GM12878 (cell line): ENCODE measurements around the gene PKHD1. TPM values are rescaled to one million over a fixed set of nuclear protein-coding genes. Genes with fewer than 3 reads are reported as not detected.

Experiments
- ATAC-seq: fragments of 200-7000 bp; cut with Tn5 transposase; 3 replicates; pipeline ENCODE4 v1.9.1; 2020; ENCODE audit warnings: mild to moderate bottlenecking, moderate library complexity
- BruUV-seq: library from RNA; stranded (reverse); fragments of 400-500 nt; replicated peaks from 2 replicates; lab custom pipeline; 2021; lab: Mats Ljungman, UMichigan
- CTCF ChIA-PET: fragments of 300-600 bp; sonication (Branson Sonifier 250); formaldehyde crosslinking; extraction: SDS; loops from one replicate; lab custom pipeline; 2021; ENCODE audit warnings: inconsistent platforms; lab: Yijun Ruan, JAX
- POLR2A ChIA-PET: fragments of 350-600 bp; formaldehyde crosslinking; extraction: SDS; loops from one replicate; lab custom pipeline; 2021; ENCODE audit warnings: inconsistent platforms; lab: Charles Lee
- RAD21 ChIA-PET: fragments of 300-600 bp; sonication (Branson Sonifier 250); formaldehyde crosslinking; loops from one replicate; lab custom pipeline; 2023; ENCODE audit warnings: antibody characterized with exemption; ENCODE audit not compliant: unreplicated experiment; lab: Charles Lee
- SMC1A ChIA-PET: fragments of 300-600 bp; sonication (Branson Sonifier 250); formaldehyde crosslinking; loops from one replicate; lab custom pipeline; 2023; ENCODE audit not compliant: unreplicated experiment, uncharacterized antibody; lab: Charles Lee
- DNase-seq: peaks from one replicate; pipeline ENCODE4 v3.0.0-alpha.2; 2011; ENCODE audit warnings: low read depth, low spot score
- FAIRE-seq: peaks from 3 replicates; lab custom pipeline; 2011; peaks lifted over from hg19 to GRCh38; lab: Jason Lieb, UNC
- H2AFZ ChIP-seq: 2 replicates; pipeline ENCODE4 v1.6.0; 2011; ENCODE audit warnings: low read depth, low read length, control low read depth; ENCODE audit not compliant: control insufficient read depth
- H3K27ac ChIP-seq: 2 replicates; pipeline ENCODE4 v1.5.1; 2011; ENCODE audit warnings: control low read depth; ENCODE audit not compliant: control insufficient read depth, insufficient read depth
- H3K27me3 ChIP-seq, 2 experiments: replicated peaks in 1 of 2; 2 replicates each; pipeline versions ENCODE4 v1.6.0 to v1.6.1; 2011; ENCODE audit warnings: low read length in 1 of 2; ENCODE audit not compliant: control insufficient read depth in 2 of 2, insufficient read depth in 2 of 2
- H3K36me3 ChIP-seq, 2 experiments: 2 replicates each; pipeline ENCODE4 v1.5.1; 2011; ENCODE audit warnings: low read length in 1 of 2; ENCODE audit not compliant: control insufficient read depth in 2 of 2, insufficient read depth in 2 of 2
- H3K4me1 ChIP-seq: 2 replicates; pipeline ENCODE4 v1.6.1; 2011; ENCODE audit warnings: mild to moderate bottlenecking, low read length, moderate library complexity, mixed read lengths; ENCODE audit not compliant: control insufficient read depth, insufficient read depth
- H3K4me2 ChIP-seq: 2 replicates; pipeline ENCODE4 v1.6.0; 2011; ENCODE audit warnings: control low read depth; ENCODE audit not compliant: control insufficient read depth, insufficient read depth
- H3K4me3 ChIP-seq: fragments of 200-600 bp; sonication (generic); 2 replicates; pipeline ENCODE4 v1.5.1; 2016
- H3K79me2 ChIP-seq: 2 replicates; pipeline ENCODE4 v1.6.0; 2011; ENCODE audit warnings: low read length; ENCODE audit not compliant: control insufficient read depth, insufficient read depth
- H3K9ac ChIP-seq: 2 replicates; pipeline ENCODE4 v1.8.0; 2011; ENCODE audit warnings: low read length, control low read depth, mixed read lengths; ENCODE audit not compliant: control insufficient read depth, insufficient read depth
- H3K9me3 ChIP-seq: replicated peaks from 3 replicates; pipeline ENCODE4 v1.5.1; 2011; ENCODE audit warnings: mild to moderate bottlenecking, low read length; ENCODE audit not compliant: control insufficient read depth, insufficient read depth
- H4K20me1 ChIP-seq: 2 replicates; pipeline ENCODE4 v1.6.0; 2011; ENCODE audit not compliant: control insufficient read depth, insufficient read depth
- ETV6 ChIP-seq, 2 experiments: fragments of 450-650 bp in 1 of 2; IDR thresholded peaks in 1 of 2; conservative IDR thresholded peaks in 1 of 2; 2 replicates each; pipeline ENCODE4 v1.6.1; 2014; ENCODE audit warnings: antibody characterized with exemption in 1 of 2, borderline replicate concordance in 1 of 2, low read depth in 1 of 2, mild to moderate bottlenecking in 1 of 2, moderate library complexity in 1 of 2
- FOXM1 ChIP-seq: IDR thresholded peaks from 2 replicates; pipeline ENCODE4 v1.6.1; 2012; ENCODE audit warnings: low read depth, mild to moderate bottlenecking, inconsistent platforms, low read length, moderate library complexity
- GABPA ChIP-seq: IDR thresholded peaks from 2 replicates; pipeline ENCODE4 v1.6.1; 2014; ENCODE audit warnings: antibody characterized with exemption, low read depth, mild to moderate bottlenecking, inconsistent platforms
- HDAC2 ChIP-seq: fragments of 200-600 bp; sonication (generic); IDR thresholded peaks from 2 replicates; pipeline ENCODE4 v1.6.1; 2017
- RAD21 ChIP-seq: IDR thresholded peaks from 2 replicates; pipeline ENCODE4 v1.6.1; 2011; ENCODE audit warnings: mild to moderate bottlenecking, low read depth, low read length, moderate library complexity; ENCODE audit not compliant: insufficient read depth
- SMAD1 ChIP-seq: fragments of 450-650 bp; IDR thresholded peaks from 2 replicates; pipeline ENCODE4 v1.6.1; 2018; ENCODE audit warnings: mild to moderate bottlenecking, low read depth; ENCODE audit not compliant: partially characterized antibody
- SPI1 ChIP-seq: IDR thresholded peaks from 2 replicates; pipeline ENCODE4 v1.6.1; 2011; ENCODE audit warnings: low read depth, mild to moderate bottlenecking, low read length, moderate library complexity, borderline replicate concordance; ENCODE audit not compliant: insufficient read depth
- TCF12 ChIP-seq: IDR thresholded peaks from 2 replicates; pipeline ENCODE4 v1.6.1; 2011; ENCODE audit warnings: low read depth, mild to moderate bottlenecking, low read length
- WGBS: methylation state at CpG from one replicate; pipeline ENCODE4 v1.1.6; 2016; ENCODE audit warnings: low lambda C conversion rate; ENCODE audit not compliant: insufficient replicate concordance, insufficient coverage; ENCODE audit errors: missing lambda C conversion rate; 5-methylcytosine and 5-hydroxymethylcytosine counted together
- in situ Hi-C: fragments of 300-500 bp; cut with MboI; formaldehyde crosslinking; loops from 9 replicates; pipeline ENCODE4 v1.14.3; 2018; ENCODE audit warnings: mixed read lengths
- intact Hi-C: fragments of 100-400 bp; cut with micrococcal nuclease; formaldehyde crosslinking; loops from one replicate; pipeline ENCODE4 v1.14.2; 2022; ENCODE audit not compliant: unreplicated experiment
- polyA plus RNA-seq, 11 experiments: library from polyadenylated mRNA; depleted of rRNA in 4 of 11; unstranded in 6 of 11; stranded (reverse) in 5 of 11; fragments of >200 nt; fragmentation: Nextera tagmentation in 4 of 11; fragmentation: Illumina TruSeq in 1 of 11; extraction: Ambion mirVana in 4 of 11; extraction: Trizol in 1 of 11; gene quantifications; 1 replicate in 1 of 11; 2 replicates in 10 of 11; pipeline versions ENCODE4 v1.2.1 to v1.2.3, GENCODE V29; 2011 to 2016; ENCODE audit warnings: inconsistent platforms in 2 of 11, missing spikeins in 2 of 11, low read depth in 1 of 11
- total RNA-seq, 4 experiments: library from RNA; depleted of rRNA in 3 of 4; stranded (reverse); fragments of >200 nt in 3 of 4; fragmentation: Illumina TruSeq in 1 of 4; extraction: Trizol in 1 of 4; gene quantifications; 2 replicates each; pipeline versions ENCODE4 v1.2.1 to v1.2.3, GENCODE V29; 2013 to 2021
- TF ChIP-seq, protein P1 (sequence below): fragments of 450-650 bp; formaldehyde crosslinking; IDR thresholded peaks from 2 replicates; pipeline ENCODE4 v1.5.0; 2022; ENCODE audit warnings: mild to moderate bottlenecking, missing genetic modification characterization
- TF ChIP-seq, protein P2 (sequence below): fragments of 150-350 bp; IDR thresholded peaks from 2 replicates; pipeline ENCODE4 v1.6.1; 2016; ENCODE audit warnings: low read depth, low read length

The PKHD1 gene
- total and polyA plus RNA-seq, 10 of the 15 experiments (the other 5 are each of a cell fraction or from before 2014, with no cell fraction given) = under 0.01 to 0.90 (median 0.02) TPM; not detected in 1

DNA sequence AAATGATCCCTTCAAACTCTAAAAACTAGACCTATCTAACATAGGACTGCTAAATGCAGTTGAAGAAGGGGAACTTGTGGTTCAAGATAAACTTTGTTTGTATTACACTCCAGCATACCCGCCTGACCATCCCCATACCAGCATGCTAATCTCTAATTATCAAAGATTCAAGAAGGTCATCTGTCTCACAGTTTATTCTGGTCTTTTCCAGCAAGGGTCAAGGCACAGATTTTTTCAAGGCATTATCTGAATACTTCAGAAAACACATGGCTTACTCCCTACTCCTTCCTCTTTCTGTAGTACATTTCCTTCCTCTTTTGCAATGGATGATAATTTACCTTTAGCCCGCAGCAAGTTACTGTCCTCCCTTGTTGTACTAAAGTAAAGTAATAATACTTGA lies 174.1 kb downstream of the PKHD1 start:
- Histone ChIP-seq H3K36me3 (no peaks in the 10 kb centered on the region), H3K79me2 (no peaks in the 10 kb centered on the region), H4K20me1 (no peaks in the 10 kb centered on the region), H3K9me3 (no peaks in the 10 kb centered on the region), H3K4me2 (no peak overlapping the region), H3K4me1 (no peaks in the 10 kb centered on the region), H3K27me3 (no peaks in the 10 kb centered on the region), H3K9ac (no peak overlapping the region), H3K4me3 (no peak overlapping the region), H2AFZ (no peak overlapping the region), H3K27ac (no peak overlapping the region)
- SMC1A ChIA-PET = interaction anchor here (1.0 kb wide), 1 partner anchor 21 kb away, joined by 3 read pairs; no protein-coding TSS in a partner anchor
- intact Hi-C loops = loop anchor here (5.0 kb wide), 1 partner anchor 41 kb away; no protein-coding TSS in a partner anchor
- POLR2A ChIA-PET = no interaction called here
- in situ Hi-C loops = no loop called here
- RAD21 ChIA-PET = no interaction called here
- no peak for FAIRE-seq
- CTCF ChIA-PET = no interaction called here
- no peak for TF ChIP-seq RAD21
- no peak for TF ChIP-seq ETV6 (conservative IDR thresholded peaks at IDR 0.05 in 1 of 2, IDR thresholded peaks at IDR 0.05 in 1 of 2; ENCODE audit: borderline replicate concordance in 1 of 2, low read depth in 1 of 2)
- 0% methylated on average over 2 of the region's 2 CpGs for WGBS
- no peak for DNase-seq
- no TSS peak for BruUV-seq
- peak; percentile 36; the same call in 2 of the 3 replicates for ATAC-seq

DNA sequence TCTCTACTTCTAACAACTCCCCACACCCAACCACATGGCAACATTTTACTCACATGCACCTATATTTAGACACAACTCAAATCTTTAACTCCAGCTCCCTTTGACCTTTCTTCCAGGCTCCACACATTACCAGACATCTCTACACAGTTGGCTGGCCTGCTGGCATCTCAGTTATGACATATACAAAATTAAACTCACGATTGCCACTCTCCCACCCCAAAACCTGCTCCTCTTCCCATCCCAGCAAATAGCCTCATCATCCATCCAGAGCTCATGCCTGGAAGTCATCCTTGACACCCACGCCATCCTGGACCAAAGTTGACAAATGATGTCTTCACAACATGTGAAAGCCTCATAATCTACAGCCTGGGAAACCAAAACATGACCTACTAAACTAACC lies 176.6 kb downstream of the PKHD1 start:
- H4K20me1 ChIP-seq = no peaks in the 10 kb centered on the region
- ChIA-PET POLR2A (no interaction called here), CTCF (interaction anchor here (0.9 to 1.0 kb wide), 2 partner anchors 13 to 15 kb away, joined by 3 read pairs; no protein-coding TSS in a partner anchor), SMC1A (interaction anchor here (0.8 to 1.6 kb wide), 3 partner anchors 8 to 48 kb away, joined by 3 to 4 read pairs (median 3); no protein-coding TSS in a partner anchor), RAD21 (interaction anchor here (0.6 kb wide), 1 partner anchor 49 kb away, joined by 3 read pairs; no protein-coding TSS in a partner anchor)
- 0% methylated on average over 2 of the region's 2 CpGs for WGBS
- H3K27ac ChIP-seq = no peak overlapping the region
- H3K27me3 ChIP-seq = no peaks in the 10 kb centered on the region
- in situ Hi-C loops = no loop called here
- no TSS peak for BruUV-seq
- H3K4me1 ChIP-seq = no peaks in the 10 kb centered on the region
- no peaks in the 10 kb centered on the region for H3K9me3 ChIP-seq
- H3K4me3 ChIP-seq = no peak overlapping the region
- intact Hi-C loops = loop anchor here (5.0 kb wide), 1 partner anchor 39 kb away; no protein-coding TSS in a partner anchor
- no peaks in the 10 kb centered on the region for H3K36me3 ChIP-seq
- no peak overlapping the region for H3K4me2 ChIP-seq
- no peak for FAIRE-seq
- DNase-seq = no peak
- no peak overlapping the region for H2AFZ ChIP-seq
- H3K9ac ChIP-seq = no peak overlapping the region
- no peak for ATAC-seq
- H3K79me2 ChIP-seq = no peaks in the 10 kb centered on the region
- TF ChIP-seq FOXM1 = no peak
- TF ChIP-seq, protein P1, sequence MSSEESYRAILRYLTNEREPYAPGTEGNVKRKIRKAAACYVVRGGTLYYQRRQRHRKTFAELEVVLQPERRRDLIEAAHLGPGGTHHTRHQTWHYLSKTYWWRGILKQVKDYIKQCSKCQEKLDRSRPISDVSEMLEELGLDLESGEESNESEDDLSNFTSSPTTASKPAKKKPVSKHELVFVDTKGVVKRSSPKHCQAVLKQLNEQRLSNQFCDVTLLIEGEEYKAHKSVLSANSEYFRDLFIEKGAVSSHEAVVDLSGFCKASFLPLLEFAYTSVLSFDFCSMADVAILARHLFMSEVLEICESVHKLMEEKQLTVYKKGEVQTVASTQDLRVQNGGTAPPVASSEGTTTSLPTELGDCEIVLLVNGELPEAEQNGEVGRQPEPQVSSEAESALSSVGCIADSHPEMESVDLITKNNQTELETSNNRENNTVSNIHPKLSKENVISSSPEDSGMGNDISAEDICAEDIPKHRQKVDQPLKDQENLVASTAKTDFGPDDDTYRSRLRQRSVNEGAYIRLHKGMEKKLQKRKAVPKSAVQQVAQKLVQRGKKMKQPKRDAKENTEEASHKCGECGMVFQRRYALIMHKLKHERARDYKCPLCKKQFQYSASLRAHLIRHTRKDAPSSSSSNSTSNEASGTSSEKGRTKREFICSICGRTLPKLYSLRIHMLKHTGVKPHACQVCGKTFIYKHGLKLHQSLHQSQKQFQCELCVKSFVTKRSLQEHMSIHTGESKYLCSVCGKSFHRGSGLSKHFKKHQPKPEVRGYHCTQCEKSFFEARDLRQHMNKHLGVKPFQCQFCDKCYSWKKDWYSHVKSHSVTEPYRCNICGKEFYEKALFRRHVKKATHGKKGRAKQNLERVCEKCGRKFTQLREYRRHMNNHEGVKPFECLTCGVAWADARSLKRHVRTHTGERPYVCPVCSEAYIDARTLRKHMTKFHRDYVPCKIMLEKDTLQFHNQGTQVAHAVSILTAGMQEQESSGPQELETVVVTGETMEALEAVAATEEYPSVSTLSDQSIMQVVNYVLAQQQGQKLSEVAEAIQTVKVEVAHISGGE (CRISPR knock-in tag) = no peak
- TF ChIP-seq GABPA = no peak
- TF ChIP-seq HDAC2 = no peak
- TF ChIP-seq, protein P2, sequence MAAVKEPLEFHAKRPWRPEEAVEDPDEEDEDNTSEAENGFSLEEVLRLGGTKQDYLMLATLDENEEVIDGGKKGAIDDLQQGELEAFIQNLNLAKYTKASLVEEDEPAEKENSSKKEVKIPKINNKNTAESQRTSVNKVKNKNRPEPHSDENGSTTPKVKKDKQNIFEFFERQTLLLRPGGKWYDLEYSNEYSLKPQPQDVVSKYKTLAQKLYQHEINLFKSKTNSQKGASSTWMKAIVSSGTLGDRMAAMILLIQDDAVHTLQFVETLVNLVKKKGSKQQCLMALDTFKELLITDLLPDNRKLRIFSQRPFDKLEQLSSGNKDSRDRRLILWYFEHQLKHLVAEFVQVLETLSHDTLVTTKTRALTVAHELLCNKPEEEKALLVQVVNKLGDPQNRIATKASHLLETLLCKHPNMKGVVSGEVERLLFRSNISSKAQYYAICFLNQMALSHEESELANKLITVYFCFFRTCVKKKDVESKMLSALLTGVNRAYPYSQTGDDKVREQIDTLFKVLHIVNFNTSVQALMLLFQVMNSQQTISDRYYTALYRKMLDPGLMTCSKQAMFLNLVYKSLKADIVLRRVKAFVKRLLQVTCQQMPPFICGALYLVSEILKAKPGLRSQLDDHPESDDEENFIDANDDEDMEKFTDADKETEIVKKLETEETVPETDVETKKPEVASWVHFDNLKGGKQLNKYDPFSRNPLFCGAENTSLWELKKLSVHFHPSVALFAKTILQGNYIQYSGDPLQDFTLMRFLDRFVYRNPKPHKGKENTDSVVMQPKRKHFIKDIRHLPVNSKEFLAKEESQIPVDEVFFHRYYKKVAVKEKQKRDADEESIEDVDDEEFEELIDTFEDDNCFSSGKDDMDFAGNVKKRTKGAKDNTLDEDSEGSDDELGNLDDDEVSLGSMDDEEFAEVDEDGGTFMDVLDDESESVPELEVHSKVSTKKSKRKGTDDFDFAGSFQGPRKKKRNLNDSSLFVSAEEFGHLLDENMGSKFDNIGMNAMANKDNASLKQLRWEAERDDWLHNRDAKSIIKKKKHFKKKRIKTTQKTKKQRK = no peak
- TF ChIP-seq TCF12 = no peak
- TF ChIP-seq SMAD1 = no peak
- TF ChIP-seq SPI1 = no peak
